SU-DHL-6 (cell line): Measurements from ENCODE around the gene RBMS1.

Experiments
- H2AFZ ChIP-seq: fragments of 200-600 bp; sonication (generic); 2 replicates; pipeline ENCODE4 v1.6.1; 2014; ENCODE audit warnings: low read depth, mild to moderate bottlenecking, moderate library complexity, mixed read lengths, antibody characterized with exemption, low read length; ENCODE audit not compliant: severe bottlenecking
- H3F3A ChIP-seq: fragments of 200-600 bp; shearing (Covaris generic); 2 replicates; pipeline ENCODE4 v1.6.0; 2016; ENCODE audit warnings: antibody characterized with exemption, mild to moderate bottlenecking; ENCODE audit not compliant: insufficient read depth
- H3K27ac ChIP-seq: fragments of 200-600 bp; sonication (generic); 2 replicates; pipeline ENCODE4 v1.5.1; 2016; ENCODE audit warnings: low read depth, mild to moderate bottlenecking, low read length, moderate library complexity, mixed read lengths
- H3K27me3 ChIP-seq: fragments of 200-600 bp; sonication (generic), shearing (Covaris generic); 2 replicates; pipeline ENCODE4 v1.6.0; 2014; ENCODE audit warnings: mild to moderate bottlenecking, low read length
- H3K36me3 ChIP-seq: fragments of 200-600 bp; sonication (generic); 2 replicates; pipeline ENCODE4 v1.6.1; 2014; ENCODE audit warnings: mild to moderate bottlenecking, low read length, mixed read lengths
- H3K4me2 ChIP-seq: fragments of 300-600, 200-600 bp; shearing (Covaris generic), sonication (generic); 2 replicates; pipeline ENCODE4 v1.6.0; 2014; ENCODE audit warnings: low read length, low read depth, mild to moderate bottlenecking; ENCODE audit not compliant: poor library complexity, severe bottlenecking
- H3K4me3 ChIP-seq: fragments of 200-600 bp; sonication (generic); 2 replicates; pipeline ENCODE4 v1.5.1; 2014; ENCODE audit warnings: antibody characterized with exemption, low read length, mild to moderate bottlenecking, mixed read lengths; ENCODE audit not compliant: insufficient read depth, poor library complexity, severe bottlenecking
- H3K79me2 ChIP-seq: fragments of 200-600 bp; sonication (generic); 2 replicates; pipeline ENCODE4 v1.6.1; 2014; ENCODE audit warnings: mild to moderate bottlenecking, low read length, moderate library complexity; ENCODE audit not compliant: insufficient read depth
- H3K9ac ChIP-seq: fragments of 200-600 bp; sonication (generic); 2 replicates; pipeline ENCODE4 v1.7.0; 2014; ENCODE audit warnings: mild to moderate bottlenecking, low read length
- H3K9me2 ChIP-seq: fragments of 200-600 bp; sonication (generic); replicated peaks from 2 replicates; pipeline ENCODE4 v1.6.1; 2014; ENCODE audit warnings: low read length; ENCODE audit not compliant: insufficient read depth
- H3K9me3 ChIP-seq: fragments of 200-600 bp; sonication (generic); 2 replicates; pipeline ENCODE4 v1.6.1; 2014; ENCODE audit warnings: low read length, mixed read lengths; ENCODE audit not compliant: insufficient read depth
- H4K20me1 ChIP-seq: fragments of 200-600 bp; sonication (generic); 2 replicates; pipeline ENCODE4 v1.6.1; 2014; ENCODE audit warnings: low read depth, mild to moderate bottlenecking, antibody characterized with exemption, low read length, moderate library complexity, mixed read lengths
- EZH2phosphoT487 ChIP-seq: fragments of 200-600 bp; sonication (generic), shearing (Covaris generic); conservative IDR thresholded peaks from 2 replicates; pipeline ENCODE4 v1.6.1; 2018; ENCODE audit warnings: mild to moderate bottlenecking, antibody characterized with exemption, low read length, moderate library complexity, mixed read lengths
- TF ChIP-seq, protein P1 (sequence below): fragments of 200-600 bp; sonication (generic); IDR thresholded peaks from one replicate; pipeline ENCODE4 v1.5.1; 2017; ENCODE audit warnings: antibody characterized with exemption, mild to moderate bottlenecking, low read length, moderate library complexity; ENCODE audit not compliant: insufficient read depth, poor library complexity, severe bottlenecking

Gene RBMS1

DNA sequence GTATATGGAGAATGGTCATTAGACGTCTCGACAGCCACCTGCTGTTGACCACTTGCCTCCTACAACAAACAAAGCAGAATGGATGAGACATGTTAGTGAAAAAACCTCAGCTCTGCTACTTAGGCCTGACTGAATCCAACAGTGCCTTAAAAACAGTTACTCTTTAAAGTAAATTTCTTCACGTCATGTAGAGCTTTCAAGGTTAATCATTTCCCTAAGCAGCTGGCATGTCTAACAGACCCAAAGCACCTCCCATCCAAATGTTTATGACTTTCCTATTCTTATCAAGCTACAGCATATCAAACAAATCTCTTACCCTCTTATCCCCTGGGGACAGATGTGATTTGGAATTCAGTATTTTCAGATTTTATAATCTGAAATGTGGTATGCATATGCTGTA, 218.0 kb downstream of the RBMS1 start:
- no peaks in the 10 kb centered on the region for H4K20me1 ChIP-seq
- no peaks in the 10 kb centered on the region for H3F3A ChIP-seq
- no peaks in the 10 kb centered on the region for H3K9me2 ChIP-seq
- no peaks in the 10 kb centered on the region for H3K79me2 ChIP-seq
- H2AFZ ChIP-seq, result no peak overlapping the region
- H3K9me3 ChIP-seq, result no peaks in the 10 kb centered on the region
- H3K9ac ChIP-seq, result no peak overlapping the region
- no peak overlapping the region for H3K4me3 ChIP-seq
- no peak for TF ChIP-seq EZH2phosphoT487
- TF ChIP-seq, protein P1, sequence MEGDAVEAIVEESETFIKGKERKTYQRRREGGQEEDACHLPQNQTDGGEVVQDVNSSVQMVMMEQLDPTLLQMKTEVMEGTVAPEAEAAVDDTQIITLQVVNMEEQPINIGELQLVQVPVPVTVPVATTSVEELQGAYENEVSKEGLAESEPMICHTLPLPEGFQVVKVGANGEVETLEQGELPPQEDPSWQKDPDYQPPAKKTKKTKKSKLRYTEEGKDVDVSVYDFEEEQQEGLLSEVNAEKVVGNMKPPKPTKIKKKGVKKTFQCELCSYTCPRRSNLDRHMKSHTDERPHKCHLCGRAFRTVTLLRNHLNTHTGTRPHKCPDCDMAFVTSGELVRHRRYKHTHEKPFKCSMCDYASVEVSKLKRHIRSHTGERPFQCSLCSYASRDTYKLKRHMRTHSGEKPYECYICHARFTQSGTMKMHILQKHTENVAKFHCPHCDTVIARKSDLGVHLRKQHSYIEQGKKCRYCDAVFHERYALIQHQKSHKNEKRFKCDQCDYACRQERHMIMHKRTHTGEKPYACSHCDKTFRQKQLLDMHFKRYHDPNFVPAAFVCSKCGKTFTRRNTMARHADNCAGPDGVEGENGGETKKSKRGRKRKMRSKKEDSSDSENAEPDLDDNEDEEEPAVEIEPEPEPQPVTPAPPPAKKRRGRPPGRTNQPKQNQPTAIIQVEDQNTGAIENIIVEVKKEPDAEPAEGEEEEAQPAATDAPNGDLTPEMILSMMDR, result no peak
- no peak overlapping the region for H3K4me2 ChIP-seq
- H3K36me3 ChIP-seq, result no peaks in the 10 kb centered on the region
- H3K27me3 ChIP-seq, result no peaks in the 10 kb centered on the region
- H3K27ac ChIP-seq, result no peak overlapping the region

DNA sequence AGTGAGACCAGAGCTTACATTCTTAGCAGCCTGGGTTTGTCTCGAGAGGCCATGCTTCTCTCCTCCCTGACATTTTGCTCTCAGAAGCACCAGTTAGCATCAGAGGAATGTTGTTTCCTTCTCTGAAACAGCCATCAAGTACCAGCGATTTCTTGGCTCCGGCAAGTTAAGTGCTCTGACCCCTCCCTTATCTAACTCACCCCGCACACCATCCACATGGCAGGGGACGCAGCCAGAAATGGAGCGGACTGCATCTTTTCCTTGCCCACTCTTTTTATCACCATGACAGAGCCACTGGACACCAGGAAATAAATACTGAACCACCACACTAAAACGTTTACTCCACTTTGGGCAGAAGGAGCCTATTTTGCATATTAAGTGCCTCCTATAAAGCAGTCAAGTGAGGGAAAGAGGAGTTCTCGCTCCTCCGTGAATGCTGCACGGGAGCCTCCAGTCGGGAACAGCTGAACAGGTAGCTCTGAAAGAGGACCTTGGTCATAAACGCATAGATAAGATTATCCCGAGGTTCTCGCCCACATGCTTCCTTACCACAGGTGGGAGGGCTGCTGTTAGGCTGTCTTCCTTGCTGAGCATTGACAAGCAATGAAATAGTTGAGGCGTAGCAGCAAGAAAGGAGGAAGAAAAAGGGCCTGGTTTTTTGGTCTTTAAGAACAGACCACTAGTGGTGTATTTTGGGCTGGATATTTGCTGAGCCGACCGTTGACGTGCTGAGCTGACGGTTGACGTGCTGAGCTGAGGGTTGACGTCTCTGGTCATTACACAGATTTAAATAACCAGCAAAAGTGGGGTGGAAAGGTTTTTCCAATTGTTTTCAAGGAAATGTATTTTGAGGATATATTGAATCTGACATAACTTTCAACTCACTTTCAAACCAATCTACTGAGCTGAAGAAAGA, 222.2 kb downstream of the RBMS1 start:
- H2AFZ ChIP-seq, result no peak overlapping the region

DNA sequence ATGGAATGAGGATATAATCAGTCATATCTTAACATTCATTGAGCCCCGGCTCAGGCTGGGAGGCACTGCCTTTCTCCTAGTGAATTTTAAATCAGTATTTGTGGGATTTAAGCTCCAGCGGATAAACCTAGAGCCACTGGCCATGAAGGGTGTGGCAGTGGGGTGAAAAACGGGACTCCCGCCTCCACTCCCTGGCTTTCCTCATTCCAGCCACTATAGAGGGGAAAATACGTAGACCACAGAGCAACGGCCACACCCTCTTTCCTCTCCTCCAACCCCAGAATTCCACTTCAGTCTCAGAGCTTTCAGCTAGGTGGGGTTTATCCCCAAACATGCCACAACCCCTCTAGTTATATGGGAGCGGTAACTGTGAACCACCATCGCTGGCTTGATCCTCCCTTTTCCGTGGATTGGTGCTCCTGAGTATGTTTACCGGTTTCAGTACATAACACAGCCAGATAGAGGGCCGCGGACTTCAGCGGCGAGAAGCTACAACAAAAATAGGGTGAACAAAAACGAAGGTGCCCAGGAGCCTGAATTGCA, 223.0 kb downstream of the RBMS1 start:
- Histone ChIP-seq H4K20me1 (no peaks in the 10 kb centered on the region), H3K4me2 (no peak overlapping the region), H3F3A (no peaks in the 10 kb centered on the region), H3K79me2 (no peaks in the 10 kb centered on the region), H3K4me3 (no peak overlapping the region), H3K36me3 (no peaks in the 10 kb centered on the region), H3K9me2 (no peaks in the 10 kb centered on the region), H3K9me3 (no peaks in the 10 kb centered on the region), H3K9ac (no peak overlapping the region), H2AFZ (no peak overlapping the region), H3K27me3 (no peaks in the 10 kb centered on the region), H3K27ac (no peak overlapping the region)
- TF ChIP-seq EZH2phosphoT487, result no peak
- TF ChIP-seq, protein P1, result no peak

More for the DNA sequence above, 222.2 kb downstream of the RBMS1 start:
- Histone ChIP-seq H3K4me3 (no peak overlapping the region), H3K9ac (no peak overlapping the region), H3K36me3 (no peaks in the 10 kb centered on the region), H3K27me3 (no peaks in the 10 kb centered on the region), H3K9me2 (no peaks in the 10 kb centered on the region), H3K9me3 (no peaks in the 10 kb centered on the region), H3K79me2 (no peaks in the 10 kb centered on the region), H3K27ac (no peak overlapping the region), H4K20me1 (no peaks in the 10 kb centered on the region), H3K4me2 (no peak overlapping the region), H3F3A (no peaks in the 10 kb centered on the region)
- TF ChIP-seq, protein P1, result no peak
- TF ChIP-seq EZH2phosphoT487, result no peak
